ENCODE results near the gene AKR7A2.

AKR7A2 gene

DNA sequence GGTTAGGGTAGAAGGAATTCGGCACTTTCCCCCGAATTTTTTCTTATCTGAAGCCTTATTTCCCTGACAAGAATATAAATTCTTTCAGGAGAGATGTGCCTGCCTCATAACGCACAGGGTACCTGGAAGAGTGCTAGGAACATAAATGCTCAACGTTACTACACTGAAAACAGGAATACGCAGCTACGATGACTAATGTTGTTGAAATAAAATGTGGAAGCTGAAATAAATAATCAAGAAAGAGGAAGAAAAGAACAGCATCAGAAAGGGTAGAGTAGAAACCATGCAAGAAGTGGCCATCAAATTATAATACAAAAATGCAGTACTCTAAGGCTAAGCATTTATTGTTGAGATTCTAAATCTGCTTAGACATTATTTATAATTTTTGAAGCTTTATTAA, 34.1 kb upstream of the AKR7A2 start:
- DNase-seq (ENCODE audit: low read depth in 1 of 2, low spot score in 1 of 2) = no peak
- Histone ChIP-seq H3K27me3 (ENCODE audit: insufficient read depth, poor library complexity, severe bottlenecking) (no peaks in the 10 kb centered on the region), H3K27ac (replicated peaks) (no peak overlapping the region), H3K4me3 (replicated peaks; ENCODE audit: insufficient read depth, low read length) (no peak overlapping the region)
- no peak for TF ChIP-seq CTCF (IDR thresholded peaks at IDR 0.05; ENCODE audit: insufficient read depth, low read length)
- TF ChIP-seq GABPA (IDR thresholded peaks at IDR 0.05; ENCODE audit: low read depth) = no peak
- TF ChIP-seq REST (IDR thresholded peaks at IDR 0.05; ENCODE audit: insufficient replicate concordance, low read depth) = no peak
- TF ChIP-seq SPI1 (IDR thresholded peaks at IDR 0.05; ENCODE audit: borderline replicate concordance, low read depth) = no peak
- TF ChIP-seq POLR2AphosphoS5 (IDR thresholded peaks at IDR 0.05; ENCODE audit: low read depth) = no peak

- no peak overlapping the region for H3K4me3 ChIP-seq (replicated peaks; ENCODE audit: insufficient read depth, low read length)
- H3K27me3 ChIP-seq (ENCODE audit: insufficient read depth, poor library complexity, severe bottlenecking) = no peaks in the 10 kb centered on the region
- TF ChIP-seq POLR2AphosphoS5 (IDR thresholded peaks at IDR 0.05; ENCODE audit: low read depth) (peak; percentile 28; the same call in 1 of the 2 replicates), CTCF (IDR thresholded peaks at IDR 0.05; ENCODE audit: insufficient read depth, low read length) (no peak)
- H3K27ac ChIP-seq (replicated peaks) = no peak overlapping the region
- DNase-seq (ENCODE audit: low read depth in 1 of 2, low spot score in 1 of 2) = no peak
These were observed 33.4 kb upstream of the AKR7A2 start for GRCh38 chr1:19345391-19345790.

DNA sequence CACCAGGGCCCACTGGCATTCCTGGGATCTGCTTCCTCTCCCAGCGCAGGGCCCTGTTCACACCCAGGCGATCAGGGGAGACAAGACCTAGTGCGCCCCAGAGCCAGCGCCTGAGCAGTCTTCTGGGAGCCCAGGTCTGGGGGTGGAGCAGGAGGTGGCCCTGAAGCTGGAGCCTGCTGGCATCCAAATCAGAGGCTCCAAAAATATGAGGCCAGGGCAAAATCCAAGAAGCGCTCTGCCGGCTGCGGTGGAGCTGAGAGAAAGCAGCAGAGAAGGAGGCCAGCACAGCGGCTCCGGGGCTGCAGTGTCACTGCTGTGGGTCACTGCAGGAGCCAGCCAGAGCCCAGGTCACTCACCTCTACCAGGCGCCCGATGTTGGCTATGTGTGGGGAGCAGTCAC, 32.9 kb upstream of the AKR7A2 start:
- Histone ChIP-seq H3K27me3 (ENCODE audit: insufficient read depth, poor library complexity, severe bottlenecking) (no peaks in the 10 kb centered on the region), H3K4me3 (replicated peaks; ENCODE audit: insufficient read depth, low read length) (no peak overlapping the region), H3K27ac (replicated peaks) (no peak overlapping the region)
- no peak for DNase-seq (ENCODE audit: low read depth in 1 of 2, low spot score in 1 of 2)
- TF ChIP-seq CTCF (IDR thresholded peaks at IDR 0.05; ENCODE audit: insufficient read depth, low read length) = no peak
- no peak for TF ChIP-seq SPI1 (IDR thresholded peaks at IDR 0.05; ENCODE audit: borderline replicate concordance, low read depth)
- TF ChIP-seq GABPA (IDR thresholded peaks at IDR 0.05; ENCODE audit: low read depth) = no peak
- TF ChIP-seq POLR2AphosphoS5 (IDR thresholded peaks at IDR 0.05; ENCODE audit: low read depth) = no peak
- no peak for TF ChIP-seq REST (IDR thresholded peaks at IDR 0.05; ENCODE audit: insufficient replicate concordance, low read depth)

DNA sequence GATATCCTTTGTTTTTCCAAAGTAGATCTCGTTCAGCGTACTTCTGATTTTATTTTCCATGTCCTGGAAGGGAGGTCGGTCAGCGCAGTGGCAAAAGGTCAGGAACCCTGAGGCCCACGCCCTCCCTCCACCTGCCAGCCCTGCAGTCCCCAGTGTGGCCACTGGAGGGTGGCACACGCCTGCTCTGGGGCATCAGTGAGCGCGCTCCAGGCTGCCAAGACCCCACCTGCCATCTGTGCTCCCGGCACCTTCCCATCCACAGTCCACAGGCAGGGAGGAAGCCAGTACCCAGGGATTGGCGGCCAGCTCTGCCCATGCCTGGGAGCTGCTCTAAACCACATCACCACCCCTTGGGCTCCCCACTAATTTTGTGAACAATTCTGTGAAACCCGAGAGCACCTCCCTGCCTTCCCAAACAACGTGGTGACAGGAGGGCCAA, 32.4 kb upstream of the AKR7A2 start:
- DNase-seq (ENCODE audit: low read depth in 1 of 2, low spot score in 1 of 2) = peak in 1 of 2 experiments; percentile 31
- no peak overlapping the region for H3K27ac ChIP-seq (replicated peaks)

More for the DNA sequence above, 32.4 kb upstream of the AKR7A2 start:
- H3K27me3 ChIP-seq (ENCODE audit: insufficient read depth, poor library complexity, severe bottlenecking) = no peaks in the 10 kb centered on the region
- TF ChIP-seq REST (IDR thresholded peaks at IDR 0.05; ENCODE audit: insufficient replicate concordance, low read depth) (no peak), CTCF (IDR thresholded peaks at IDR 0.05; ENCODE audit: insufficient read depth, low read length) (peak; percentile 77)
- H3K4me3 ChIP-seq (replicated peaks; ENCODE audit: insufficient read depth, low read length) = no peak overlapping the region

Data from HL-60 (cell line).